Psoas muscle (tissue), 8 donors: Measurements from ENCODE around the gene GSDMA. TPM values are rescaled to one million over a fixed set of nuclear protein-coding genes. Genes with fewer than 3 reads are reported as not detected.

ENCODE experiments used
- ATAC-seq, 4 donors: fragments of 200-7000 bp; cut with Tn5 transposase; one replicate each; pipeline ENCODE4 v1.9.1; 2020; ENCODE audit warnings: moderate library complexity in 3 of 4, mild to moderate bottlenecking in 2 of 4
- DNase-seq, 2 donors: peaks; one replicate each; pipeline ENCODE4 v3.0.0-alpha.2; 2020
- H3K27ac ChIP-seq: fragments of 200-600 bp; one replicate; pipeline ENCODE4 v1.8.0; 2022
- H3K27me3 ChIP-seq, 3 donors: fragments of 200-600 bp in 1 of 3; one replicate each; pipeline versions ENCODE4 v1.6.1 to v1.8.0; 2013 to 2022; ENCODE audit warnings: low read length in 2 of 3, mild to moderate bottlenecking in 2 of 3, moderate library complexity in 1 of 3; ENCODE audit not compliant: insufficient read depth in 3 of 3
- H3K36me3 ChIP-seq, 2 donors: fragments of 200-600 bp in 1 of 2; one replicate each; pipeline versions ENCODE4 v1.6.1 to v1.8.0; 2013 to 2022; ENCODE audit warnings: low read depth in 1 of 2, mild to moderate bottlenecking in 1 of 2, moderate library complexity in 1 of 2; ENCODE audit not compliant: insufficient read depth in 1 of 2
- H3K4me1 ChIP-seq: fragments of 200-600 bp; one replicate; pipeline ENCODE4 v1.8.0; 2022
- H3K4me3 ChIP-seq: fragments of 200-600 bp; one replicate; pipeline ENCODE4 v1.8.0; 2022; ENCODE audit warnings: mild to moderate bottlenecking
- H3K9me3 ChIP-seq: fragments of 200-600 bp; one replicate; pipeline ENCODE4 v1.8.0; 2022
- whole genome bisulfite sequencing, 3 donors: extraction: QIAGEN DNeasy Blood & Tissue Kit; methylation state at CpG; one replicate each; pipeline versions ENCODE4 v1.1.6 to v1.1.7; 2013; 5-methylcytosine and 5-hydroxymethylcytosine counted together
- intact Hi-C, 2 donors: fragments of 100-400 bp; cut with DNase I; formaldehyde crosslinking; loops; one replicate each; pipeline versions ENCODE4 v1.11.0 to v1.14.2; 2022
- polyA plus RNA-seq, 3 donors: library from polyadenylated mRNA; stranded (reverse); fragments of 200-250 nt; gene quantifications; one replicate each; pipeline ENCODE4 v1.2.3, GENCODE V29; 2013
- total RNA-seq, 4 donors: library from RNA; stranded (reverse); fragmentation: NEBNext Ultra II Directional in 2 of 4; extraction: Animal tissue kit (Norgen Biotek cat#: 25700) in 2 of 4; gene quantifications; one replicate each; pipeline versions ENCODE4 v1.2.1 to v1.2.4, GENCODE V29; 2021 to 2023
- TF ChIP-seq, protein P1 (sequence below): fragments of 200-600 bp; IDR thresholded peaks from one replicate; pipeline ENCODE4 v1.8.0; 2022; ENCODE audit warnings: antibody characterized with exemption
- donor health status: healthy with polysubstance abuse.
- donor health status: DM: no; HTN: no; CAD: no; lungs with moderate emphysema.
- donor health status: Bipolar disorder and iron deficiency.
- donor health status: healthy.
- donor health status: DM: yes; HTN: yes; CAD: no.
- donor health status: DM: no; HTN: no; CAD: no.
- donor health status: DM: no; HTN: no; CAD: no.
- donor health status: DM: yes; HTN: yes; CAD: no.

Gene GSDMA
- total and polyA plus RNA-seq, 7 donors, result 0.03 to 0.32 (median 0.15) TPM; not detected in 3

DNA sequence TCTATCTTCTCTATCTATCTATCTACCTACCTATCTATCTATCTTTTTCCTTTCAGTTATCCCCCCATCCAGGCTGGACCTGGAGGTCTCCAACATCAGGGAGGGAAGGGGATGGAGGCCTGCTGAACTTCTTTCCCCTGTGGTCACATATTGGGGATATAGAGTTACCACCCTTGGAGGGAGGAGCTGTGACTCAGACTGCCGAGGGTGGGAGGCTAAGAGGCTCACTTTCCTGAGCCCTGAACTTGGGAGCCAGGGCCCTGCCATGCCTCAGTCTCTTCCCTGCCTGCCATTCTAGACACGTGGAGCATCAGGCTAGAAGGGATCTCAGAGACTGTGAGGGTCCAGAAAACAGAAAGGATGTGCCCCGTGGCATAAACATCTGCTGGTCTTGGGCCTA, 26.9 kb upstream of the GSDMA start:
- intact Hi-C loops, result no loop called here
- WGBS, 3 donors, result 49 to 55% (median 51%) methylated on average over 3 of the region's 3 CpGs
- Histone ChIP-seq H3K27ac (no peak overlapping the region), H3K4me3 (no peak overlapping the region), H3K27me3 (no peaks in the 10 kb centered on the region), H3K4me1 (peaks cover 12% of the 10 kb centered on the region), H3K36me3 (no peaks in the 10 kb centered on the region), H3K9me3 (no peaks in the 10 kb centered on the region)
- ATAC-seq (peak; percentile 44 to 60 (median 53)), DNase-seq (no peak)
- TF ChIP-seq, protein P1, sequence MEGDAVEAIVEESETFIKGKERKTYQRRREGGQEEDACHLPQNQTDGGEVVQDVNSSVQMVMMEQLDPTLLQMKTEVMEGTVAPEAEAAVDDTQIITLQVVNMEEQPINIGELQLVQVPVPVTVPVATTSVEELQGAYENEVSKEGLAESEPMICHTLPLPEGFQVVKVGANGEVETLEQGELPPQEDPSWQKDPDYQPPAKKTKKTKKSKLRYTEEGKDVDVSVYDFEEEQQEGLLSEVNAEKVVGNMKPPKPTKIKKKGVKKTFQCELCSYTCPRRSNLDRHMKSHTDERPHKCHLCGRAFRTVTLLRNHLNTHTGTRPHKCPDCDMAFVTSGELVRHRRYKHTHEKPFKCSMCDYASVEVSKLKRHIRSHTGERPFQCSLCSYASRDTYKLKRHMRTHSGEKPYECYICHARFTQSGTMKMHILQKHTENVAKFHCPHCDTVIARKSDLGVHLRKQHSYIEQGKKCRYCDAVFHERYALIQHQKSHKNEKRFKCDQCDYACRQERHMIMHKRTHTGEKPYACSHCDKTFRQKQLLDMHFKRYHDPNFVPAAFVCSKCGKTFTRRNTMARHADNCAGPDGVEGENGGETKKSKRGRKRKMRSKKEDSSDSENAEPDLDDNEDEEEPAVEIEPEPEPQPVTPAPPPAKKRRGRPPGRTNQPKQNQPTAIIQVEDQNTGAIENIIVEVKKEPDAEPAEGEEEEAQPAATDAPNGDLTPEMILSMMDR, result no peak

DNA sequence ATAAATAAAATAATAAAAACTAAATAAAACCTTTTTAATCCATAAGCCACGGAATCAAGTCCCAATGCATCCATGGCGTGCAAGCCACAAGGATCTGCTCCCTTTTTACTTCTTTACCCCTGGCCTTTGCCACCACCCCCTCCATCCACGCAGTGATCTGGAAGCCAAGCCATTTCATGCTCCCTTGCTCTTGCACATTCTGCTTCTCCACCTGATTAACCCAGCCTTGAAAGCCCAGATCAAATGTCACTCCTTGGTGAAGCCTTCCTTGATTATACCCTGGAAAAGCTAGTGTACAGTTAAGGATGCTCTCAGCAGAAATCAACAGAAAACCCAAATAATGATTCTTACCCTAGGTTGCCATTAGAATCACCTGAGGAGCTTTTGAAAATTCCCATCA, 25.4 kb upstream of the GSDMA start:
- Histone ChIP-seq H3K4me3 (no peak overlapping the region), H3K27me3 (no peaks in the 10 kb centered on the region), H3K9me3 (no peaks in the 10 kb centered on the region), H3K4me1 (peaks cover 12% of the 10 kb centered on the region), H3K36me3 (no peaks in the 10 kb centered on the region), H3K27ac (no peak overlapping the region)
- WGBS, 3 donors, result 77 to 85% (median 82%) methylated on average over 3 of the region's 3 CpGs
- intact Hi-C loops, result no loop called here
- DNase-seq, result no peak
- TF ChIP-seq, protein P1, result no peak
- ATAC-seq, result no peak

DNA sequence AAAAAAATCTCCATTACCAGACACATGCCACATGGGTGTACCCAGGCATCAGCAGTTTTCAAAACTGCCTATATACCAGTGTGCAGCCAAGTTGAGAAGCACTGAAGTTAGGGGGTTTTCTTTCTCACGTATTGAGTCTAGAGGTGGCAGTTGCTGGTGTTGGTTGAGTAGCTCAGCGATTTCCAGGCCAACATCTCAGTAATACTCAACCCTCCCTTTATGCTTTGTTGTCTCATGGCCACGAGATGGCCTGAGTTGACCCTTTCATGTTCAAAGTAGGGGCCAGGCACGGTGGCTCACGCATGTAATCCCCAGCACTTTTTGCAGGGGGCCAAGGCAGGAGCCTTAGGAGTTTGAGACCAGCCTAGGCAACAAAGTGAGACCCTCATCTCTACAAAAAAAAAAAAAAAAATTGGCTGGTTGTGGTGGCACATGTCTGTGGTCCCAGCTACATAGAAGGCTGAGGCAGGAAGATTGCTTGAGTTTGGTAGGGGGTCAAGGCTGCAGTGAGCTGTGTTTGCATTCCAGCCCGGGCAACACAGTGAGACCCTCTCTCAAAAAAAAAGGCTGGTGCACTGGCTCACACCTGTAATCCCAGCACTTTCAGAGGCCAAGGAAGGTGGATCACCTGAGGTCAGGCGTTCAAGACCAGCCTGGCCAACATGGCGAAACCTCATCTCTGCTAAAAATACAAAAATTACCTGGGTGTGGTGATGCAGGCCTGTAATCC, 24.5 kb upstream of the GSDMA start:
- 50 to 61% (median 50%) methylated on average over 8 of the region's 8 CpGs for WGBS, 3 donors
- TF ChIP-seq, protein P1, result no peak
- no peak for DNase-seq
- ATAC-seq, result peak in 3 of 4 donors; percentile 26 to 46 (median 41)
- no peak overlapping the region for H3K4me3 ChIP-seq
- no peaks in the 10 kb centered on the region for H3K36me3 ChIP-seq
- no peak overlapping the region for H3K27ac ChIP-seq
- intact Hi-C loops, result no loop called here
- H3K27me3 ChIP-seq, result no peaks in the 10 kb centered on the region
- H3K4me1 ChIP-seq, result peaks cover 12% of the 10 kb centered on the region
- no peaks in the 10 kb centered on the region for H3K9me3 ChIP-seq

DNA sequence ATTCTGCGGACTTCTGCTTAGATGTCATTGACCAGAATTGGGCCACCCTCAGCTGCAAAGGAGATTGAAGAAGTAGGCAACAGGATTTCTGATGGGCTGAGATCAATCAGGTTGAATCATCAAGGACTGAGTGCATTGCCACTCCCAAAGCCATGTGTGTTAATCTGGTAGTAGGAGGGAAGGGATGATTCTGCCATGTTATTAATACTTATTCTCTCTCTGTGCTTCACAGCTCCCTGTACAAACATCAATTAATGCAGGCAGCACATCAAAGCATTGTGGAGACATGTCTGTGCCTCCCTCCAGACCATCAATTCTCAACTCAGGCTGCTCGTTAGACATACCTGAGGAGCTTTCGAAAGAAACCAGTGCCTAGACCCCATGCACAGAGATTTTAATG, 23.7 kb upstream of the GSDMA start:
- Histone ChIP-seq H3K9me3 (no peaks in the 10 kb centered on the region), H3K4me1 (peaks cover 7% of the 10 kb centered on the region), H3K27me3 (no peaks in the 10 kb centered on the region), H3K27ac (no peak overlapping the region), H3K4me3 (no peak overlapping the region), H3K36me3 (no peaks in the 10 kb centered on the region)
- intact Hi-C loops, result no loop called here
- 91 to 92% (median 91%) methylated on average over 3 of the region's 3 CpGs for WGBS, 3 donors
- TF ChIP-seq, protein P1, result no peak
- no peak for DNase-seq
- ATAC-seq, result no peak
